Right cardiac atrium (tissue), 5 donors: ENCODE data around the gene CALHM4. TPM values are rescaled to one million over a fixed set of nuclear protein-coding genes. Genes with fewer than 3 reads are reported as not detected.

ENCODE experiments used
- ATAC-seq, 2 donors: fragments of 200-7000 bp; cut with Tn5 transposase; one replicate each; pipeline versions ENCODE4 v1.8.0 to v1.9.1; 2020; ENCODE audit warnings: moderate library complexity in 2 of 2, mild to moderate bottlenecking in 1 of 2
- DNase-seq, 3 donors: peaks; one replicate each; pipeline ENCODE4 v3.0.0-alpha.2; 2020
- H3K27ac ChIP-seq: one replicate; pipeline ENCODE4 v1.5.1; 2013; ENCODE audit warnings: mild to moderate bottlenecking, low read length, control low read depth, moderate library complexity
- H3K27me3 ChIP-seq: one replicate; pipeline ENCODE4 v1.6.1; 2013; ENCODE audit not compliant: control insufficient read depth, insufficient read depth
- H3K4me1 ChIP-seq: one replicate; pipeline ENCODE4 v1.6.1; 2013; ENCODE audit warnings: low read length; ENCODE audit not compliant: control insufficient read depth, insufficient read depth
- H3K4me3 ChIP-seq: one replicate; pipeline ENCODE4 v1.5.1; 2013; ENCODE audit warnings: low read length, control low read depth
- H3K9me3 ChIP-seq: one replicate; pipeline ENCODE4 v1.6.1; 2013; ENCODE audit warnings: low read length; ENCODE audit not compliant: control insufficient read depth
- WGBS: extraction: QIAGEN DNeasy Blood & Tissue Kit; methylation state at CpG from one replicate; pipeline ENCODE4 v1.1.7; 2013; 5-methylcytosine and 5-hydroxymethylcytosine counted together
- intact Hi-C, 4 donors: fragments of 100-400 bp; cut with DNase I; formaldehyde crosslinking; loops; one replicate each; pipeline versions ENCODE4 v1.11.0 to v1.14.0; 2022 to 2023
- polyA plus RNA-seq: library from polyadenylated mRNA; stranded (reverse); fragments of 200-250 nt; gene quantifications from one replicate; pipeline ENCODE4 v1.2.3, GENCODE V29; 2013
- total RNA-seq, 4 donors: library from RNA; stranded (reverse); fragmentation: NEBNext Ultra II Directional; extraction: Animal tissue kit (Norgen Biotek cat#: 25700); gene quantifications; one replicate each; pipeline ENCODE4 v1.2.1, GENCODE V29; 2021
- donor health status: healthy with polysubstance abuse.
- donor health status: DM: no; HTN: yes; CAD: no.
- donor health status: DM: no; HTN: no; CAD: no.
- donor health status: DM: no; HTN: yes; CAD: no; lungs with severe emphysema.
- donor health status: DM: yes; HTN: yes; CAD: no.

The CALHM4 gene
- total and polyA plus RNA-seq, 5 donors, result 0.20 to 0.26 TPM; not detected in 3

DNA sequence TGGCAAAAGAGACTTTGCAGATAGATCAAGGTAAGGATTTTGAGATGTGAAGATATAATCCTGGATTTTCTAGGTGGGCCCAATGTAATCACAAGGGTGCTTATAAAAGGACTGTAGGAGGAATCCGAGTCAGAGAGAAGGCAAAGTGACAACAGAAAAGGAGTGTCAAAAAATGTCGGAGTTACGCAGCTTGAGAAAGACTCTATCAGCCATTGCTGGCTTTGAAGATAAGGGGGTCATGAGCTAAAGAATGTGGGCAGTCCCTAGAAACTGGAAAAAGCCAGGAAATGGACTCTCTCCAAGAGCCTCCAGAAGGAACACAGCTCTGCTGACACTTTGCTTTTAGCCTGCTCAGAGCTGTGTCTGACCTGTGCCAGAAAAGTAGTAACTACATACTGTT is 9.1 kb downstream of the CALHM4 start:
- WGBS, result 26% methylated on average over 3 of the region's 3 CpGs
- no peak for DNase-seq
- Histone ChIP-seq H3K4me3 (no peak overlapping the region), H3K4me1 (peaks cover 3% of the 10 kb centered on the region), H3K27ac (no peak overlapping the region), H3K27me3 (no peaks in the 10 kb centered on the region), H3K9me3 (no peaks in the 10 kb centered on the region)
- intact Hi-C loops, result loop anchor here in 2 of 4 donors (10.0 kb wide), 1 partner anchor 288 kb away; the partner anchor contains the start of gene TSPYL1 (in 2 of the 2)
- peak; percentile 71 to 73 for ATAC-seq

- Histone ChIP-seq H3K4me1 (no peaks in the 10 kb centered on the region), H3K27ac (no peak overlapping the region), H3K4me3 (no peak overlapping the region), H3K27me3 (no peaks in the 10 kb centered on the region), H3K9me3 (no peaks in the 10 kb centered on the region)
- ATAC-seq, result no peak
- intact Hi-C loops, result loop anchor here in 2 of 4 donors (10.0 kb wide), 1 partner anchor 289 kb away; the partner anchor contains the start of gene TSPYL1 (in 2 of the 2)
- WGBS, result 94% methylated on average over 9 of the region's 9 CpGs
- DNase-seq, result peak in 1 of 3 donors; percentile 39
These were observed 10.3 kb downstream of the CALHM4 start for GRCh38 chr6:116563830-116564229.

- DNase-seq, result no peak
- Histone ChIP-seq H3K4me1 (no peaks in the 10 kb centered on the region), H3K27me3 (no peaks in the 10 kb centered on the region), H3K27ac (no peak overlapping the region), H3K4me3 (no peak overlapping the region), H3K9me3 (no peaks in the 10 kb centered on the region)
- intact Hi-C loops, result loop anchor here in 2 of 4 donors (10.0 kb wide), 1 partner anchor 290 kb away; the partner anchor contains the start of gene TSPYL1 (in 2 of the 2)
- ATAC-seq, result no peak
- WGBS, result 79% methylated on average over 7 of the region's 7 CpGs
These were observed 10.8 kb downstream of the CALHM4 start for GRCh38 chr6:116564311-116564710.

GRCh38 chr6:116564921-116565872 is 11.6 kb downstream of the CALHM4 start:
- WGBS, result 41% methylated on average over 42 of the region's 42 CpGs
- intact Hi-C loops, result loop anchor here in 2 of 4 donors (10.0 kb wide), 1 partner anchor 290 kb away; the partner anchor contains the start of gene TSPYL1 (in 2 of the 2)
- Histone ChIP-seq H3K27me3 (no peaks in the 10 kb centered on the region), H3K4me1 (no peaks in the 10 kb centered on the region), H3K27ac (no peak overlapping the region), H3K9me3 (no peaks in the 10 kb centered on the region), H3K4me3 (peak overlapping the region; percentile 38)
- DNase-seq, result peak; percentile 28 to 72 (median 72)
- ATAC-seq, result peak; percentile 61 to 69

- no peaks in the 10 kb centered on the region for H3K27me3 ChIP-seq
- ATAC-seq (no peak), DNase-seq (no peak)
- H3K27ac ChIP-seq, result no peak overlapping the region
- intact Hi-C loops, result loop anchor here in 2 of 4 donors (10.0 kb wide), 1 partner anchor 293 kb away; the partner anchor contains the start of gene TSPYL1 (in 2 of the 2)
- peaks cover 3% of the 10 kb centered on the region for H3K4me1 ChIP-seq
- H3K4me3 ChIP-seq, result no peak overlapping the region
- H3K9me3 ChIP-seq, result no peaks in the 10 kb centered on the region
These were observed 14.6 kb downstream of the CALHM4 start for GRCh38 chr6:116568111-116568510.

GRCh38 chr6:116568821-116569755 is 15.5 kb downstream of the CALHM4 start:
- H3K9me3 ChIP-seq, result no peaks in the 10 kb centered on the region
- ATAC-seq (no peak), DNase-seq (no peak)
- no peaks in the 10 kb centered on the region for H3K27me3 ChIP-seq
- H3K27ac ChIP-seq, result no peak overlapping the region
- peaks cover 3% of the 10 kb centered on the region for H3K4me1 ChIP-seq
- H3K4me3 ChIP-seq, result no peak overlapping the region
- intact Hi-C loops, result loop anchor here in 2 of 4 donors (10.0 kb wide), 1 partner anchor 294 kb away; the partner anchor contains the start of gene TSPYL1 (in 2 of the 2)
- 66% methylated on average over 7 of the region's 7 CpGs for WGBS

DNA sequence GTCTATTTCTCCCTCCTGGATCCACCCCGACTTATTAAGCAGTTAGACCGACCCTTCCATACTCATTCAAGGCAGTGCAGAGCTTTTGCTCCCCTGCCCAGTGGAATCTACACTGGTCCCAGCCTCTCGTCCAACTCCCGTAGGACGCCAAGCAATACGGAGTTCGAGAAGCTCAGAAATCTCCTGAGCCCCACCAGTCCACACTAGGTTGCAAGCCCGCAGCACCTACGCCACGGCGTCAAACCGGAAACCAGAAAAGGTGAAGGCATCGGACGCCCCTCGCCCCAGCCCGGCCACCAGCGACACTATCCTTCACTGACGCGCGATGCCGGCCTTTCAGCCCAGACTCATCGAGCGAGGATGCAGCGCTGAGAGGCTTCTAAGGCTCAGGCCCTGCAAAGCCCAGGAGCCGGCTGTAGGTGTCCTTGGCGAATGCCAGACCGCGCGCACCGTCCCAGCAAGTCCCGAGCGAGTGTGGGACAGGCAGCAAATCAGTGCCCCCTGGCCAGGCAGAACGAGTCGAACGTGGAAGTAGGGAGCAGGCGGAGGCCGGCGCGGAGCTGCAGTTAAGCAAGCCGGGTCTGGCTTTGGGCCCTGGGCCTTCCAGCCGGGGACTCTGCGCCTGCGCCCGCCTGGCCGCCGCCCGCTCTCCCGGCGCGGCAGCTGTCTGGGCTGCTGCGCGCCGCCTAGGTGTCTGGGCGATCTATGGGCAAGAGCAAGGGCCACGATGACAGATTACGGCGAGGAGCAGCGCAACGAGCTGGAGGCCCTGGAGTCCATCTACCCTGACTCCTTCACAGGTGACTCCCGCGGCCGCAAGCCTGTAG is 17.5 kb downstream of the CALHM4 start, which contains the start of gene RWDD1:
TSS of gene RWDD1 (plus strand) at position 649 of the 827 bp plus-strand sequence. CDS start at position 728, 79 bp downstream.
- H3K27ac ChIP-seq, result peak within 1 kb of the TSS; percentile 98
- ATAC-seq (peak; percentile 98), DNase-seq (peak; percentile 100)
- intact Hi-C loops, result no loop called here
- under 1% methylated on average over 62 of the region's 62 CpGs for WGBS
- no peaks in the 10 kb centered on the region for H3K27me3 ChIP-seq
- H3K9me3 ChIP-seq, result no peaks in the 10 kb centered on the region
- peaks cover 3% of the 10 kb centered on the region for H3K4me1 ChIP-seq
- peak within 1 kb of the TSS; percentile 96 for H3K4me3 ChIP-seq

GRCh38 chr6:116571683-116572000 is 18.1 kb downstream of the CALHM4 start:
- DNase-seq, result no peak
- H3K9me3 ChIP-seq, result no peaks in the 10 kb centered on the region
- peaks cover 3% of the 10 kb centered on the region for H3K4me1 ChIP-seq
- intact Hi-C loops, result no loop called here
- under 1% methylated on average over 12 of the region's 12 CpGs for WGBS
- peak overlapping the region; percentile 96 for H3K4me3 ChIP-seq
- ATAC-seq, result no peak
- peak overlapping the region; percentile 98 for H3K27ac ChIP-seq
- no peaks in the 10 kb centered on the region for H3K27me3 ChIP-seq

- WGBS, result 4% methylated on average over 7 of the region's 7 CpGs
- peaks cover 3% of the 10 kb centered on the region for H3K4me1 ChIP-seq
- intact Hi-C loops, result no loop called here
These were observed 18.6 kb downstream of the CALHM4 start for GRCh38 chr6:116572162-116572561.

DNA sequence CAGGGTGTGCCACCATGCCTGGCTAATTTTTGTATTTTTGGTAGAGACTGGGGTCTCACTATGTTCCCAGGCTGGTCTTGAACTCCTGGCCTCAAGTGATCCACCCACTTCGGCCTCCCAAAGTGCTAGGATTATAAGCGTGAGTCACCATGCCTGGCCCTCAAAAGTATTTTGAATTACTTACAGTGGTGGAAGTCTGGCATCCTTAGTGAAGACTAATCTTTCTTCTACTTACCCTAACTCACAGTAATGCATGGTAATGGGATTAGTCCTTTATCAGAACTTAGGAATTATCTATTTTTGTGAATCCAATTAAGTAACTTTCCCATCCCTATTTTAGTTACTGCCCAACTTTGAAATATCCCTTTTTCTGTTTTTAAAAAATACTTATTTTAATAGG is 21.7 kb downstream of the CALHM4 start:
- peaks cover 3% of the 10 kb centered on the region for H3K4me1 ChIP-seq
- intact Hi-C loops, result no loop called here
- H3K9me3 ChIP-seq, result no peaks in the 10 kb centered on the region
- 93% methylated on average over 2 of the region's 2 CpGs for WGBS
- H3K27me3 ChIP-seq, result no peaks in the 10 kb centered on the region
- no peak overlapping the region for H3K27ac ChIP-seq
- DNase-seq (no peak), ATAC-seq (no peak)
- no peak overlapping the region for H3K4me3 ChIP-seq

More at GRCh38 chr6:116572162-116572561, 18.6 kb downstream of the CALHM4 start:
- H3K27ac ChIP-seq, result no peak overlapping the region
- ATAC-seq (peak in 1 of 2 donors; percentile 33), DNase-seq (peak in 2 of 3 donors; percentile 45 to 46)
- peak overlapping the region; percentile 96 for H3K4me3 ChIP-seq
- H3K9me3 ChIP-seq, result no peaks in the 10 kb centered on the region
- H3K27me3 ChIP-seq, result no peaks in the 10 kb centered on the region
